SKM-1 treated with dmso at 0.1 percent for 144 hours (cell line): ENCODE data around the gene TMEM179.

Source experiments
- DNase-seq: peaks from one replicate; lab custom pipeline; 2025; ENCODE audit not compliant: unreplicated experiment; lab: John Stamatoyannopoulos, UW

TMEM179 gene

DNA sequence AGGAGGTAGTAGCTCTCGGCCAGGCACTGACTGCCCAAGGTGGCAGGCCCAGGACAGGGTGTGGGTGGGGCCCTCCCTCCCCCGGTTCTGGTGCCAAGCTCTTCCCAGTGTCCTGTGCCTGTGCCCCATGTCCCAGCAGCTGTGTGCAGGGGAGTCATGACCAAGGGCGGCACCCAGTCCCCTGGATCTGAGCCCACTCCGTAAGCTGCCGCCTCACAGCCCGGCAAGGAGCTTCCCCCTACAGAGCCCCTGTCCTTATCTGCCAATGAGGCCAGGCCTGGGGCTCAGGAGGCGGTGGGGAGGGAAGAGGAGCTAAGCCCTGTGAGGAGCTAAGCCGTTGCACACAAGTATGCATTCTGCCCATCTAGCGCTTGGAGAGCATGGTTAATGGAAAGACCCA, 30.6 kb downstream of the TMEM179 start:
- DNase-seq = no peak

DNA sequence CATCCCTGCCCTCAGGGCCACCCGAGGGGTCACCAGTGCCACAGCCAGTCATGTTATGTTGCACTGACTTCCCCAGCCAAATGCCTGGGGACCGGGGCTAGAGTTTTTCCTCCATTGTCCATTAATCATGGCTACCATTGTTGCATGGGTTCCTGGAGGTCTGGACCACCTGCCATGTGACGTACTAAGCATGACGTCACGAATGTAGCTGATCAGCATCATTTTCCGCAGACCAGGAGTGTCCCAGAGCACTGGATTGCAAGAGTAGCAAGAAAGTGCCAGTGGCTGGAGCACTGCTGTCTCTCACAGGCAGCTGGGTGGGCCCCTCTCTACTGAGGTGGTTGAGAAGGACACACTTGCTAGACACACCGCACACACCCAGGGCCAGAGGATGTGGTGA, 31.9 kb downstream of the TMEM179 start:
- no peak for DNase-seq

DNA sequence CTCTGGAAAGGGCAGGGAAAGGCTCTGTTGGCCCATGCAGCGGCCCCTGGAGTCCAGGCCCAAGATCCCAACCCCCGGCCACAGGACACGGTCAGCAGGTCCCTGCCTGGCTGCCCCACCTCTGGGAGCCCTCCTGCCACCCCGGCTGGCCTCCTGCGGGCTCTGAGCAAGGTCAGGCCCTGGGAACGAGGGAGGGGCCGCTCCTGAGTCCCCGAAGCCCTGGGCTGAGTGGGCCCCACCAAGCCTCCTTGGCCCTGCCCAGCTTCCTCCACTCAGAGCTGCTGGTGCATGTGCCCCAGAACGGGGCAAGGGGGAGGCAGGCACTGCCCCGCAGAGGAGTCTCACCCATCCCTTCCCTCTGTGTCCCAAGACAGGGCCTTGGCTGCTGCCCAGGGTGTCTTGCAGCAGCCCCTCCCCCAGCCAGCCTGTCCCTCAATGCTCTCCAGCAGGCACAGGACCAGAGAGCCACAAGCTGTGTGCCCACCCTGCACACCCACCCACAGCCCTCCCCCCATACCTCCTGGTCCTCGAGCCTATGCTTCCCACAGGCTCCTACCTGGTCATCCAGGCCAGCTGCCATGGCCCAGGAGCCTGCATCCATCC, 32.4 kb downstream of the TMEM179 start:
- DNase-seq = no peak

DNA sequence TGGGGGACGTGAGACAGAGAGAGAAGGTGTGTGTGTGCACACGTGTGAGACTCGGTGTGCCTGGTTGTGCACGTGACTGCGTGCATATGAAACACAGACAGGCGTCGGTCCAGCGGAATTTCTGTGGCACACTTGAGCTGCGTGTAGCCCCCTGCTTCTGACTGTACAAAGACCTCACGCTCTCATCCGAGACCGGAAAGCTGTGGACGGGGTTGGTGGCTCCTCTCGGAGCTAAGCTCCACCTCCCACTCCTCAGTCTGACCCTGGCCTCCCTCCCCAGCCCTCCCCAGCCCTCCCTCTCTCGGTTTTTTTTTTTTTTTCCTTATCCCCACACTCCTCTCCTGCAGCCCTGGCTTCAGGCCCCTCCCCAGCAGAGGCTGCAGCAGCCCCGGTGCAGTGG, 33.3 kb downstream of the TMEM179 start:
- no peak for DNase-seq

DNA sequence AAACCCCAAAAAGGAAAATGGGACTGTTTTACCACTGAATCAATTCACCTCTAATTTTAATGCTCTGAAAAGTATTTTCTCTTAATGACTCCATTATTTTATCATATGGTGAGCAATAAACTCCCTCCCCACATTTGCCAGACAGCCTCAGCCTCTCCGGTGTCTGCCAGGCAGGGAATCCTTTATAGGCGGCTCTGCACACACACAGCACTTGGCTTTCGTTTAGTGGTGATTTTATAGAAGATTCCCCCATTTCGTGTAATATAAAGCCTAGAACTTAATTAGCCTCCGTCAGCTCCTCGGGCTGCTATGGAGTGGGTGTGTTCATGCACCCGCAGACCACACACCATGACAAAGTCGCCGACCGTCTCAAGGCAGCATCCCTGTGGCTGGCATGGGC, 35.1 kb downstream of the TMEM179 start:
- DNase-seq = no peak

DNA sequence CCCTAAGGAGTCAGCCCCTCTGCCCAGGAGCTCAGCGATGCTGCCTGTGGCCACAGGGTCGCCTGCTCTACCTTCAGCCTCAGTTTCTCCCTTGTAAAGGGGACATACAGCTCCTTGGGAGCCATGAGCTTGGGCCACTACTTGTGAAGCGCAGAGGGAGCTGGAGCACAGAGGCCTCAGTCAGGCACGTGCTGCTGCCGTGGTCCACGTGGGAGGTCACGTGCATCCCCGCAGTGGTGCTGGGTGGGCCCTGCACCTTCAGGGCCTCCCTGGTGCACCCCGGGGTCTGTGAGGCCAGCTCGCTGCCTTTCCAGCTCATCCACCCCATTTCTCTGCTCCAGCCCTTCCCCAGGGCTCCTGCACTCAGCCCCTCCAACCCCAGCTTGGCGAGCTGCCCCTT, 36.0 kb downstream of the TMEM179 start:
- no peak for DNase-seq

DNA sequence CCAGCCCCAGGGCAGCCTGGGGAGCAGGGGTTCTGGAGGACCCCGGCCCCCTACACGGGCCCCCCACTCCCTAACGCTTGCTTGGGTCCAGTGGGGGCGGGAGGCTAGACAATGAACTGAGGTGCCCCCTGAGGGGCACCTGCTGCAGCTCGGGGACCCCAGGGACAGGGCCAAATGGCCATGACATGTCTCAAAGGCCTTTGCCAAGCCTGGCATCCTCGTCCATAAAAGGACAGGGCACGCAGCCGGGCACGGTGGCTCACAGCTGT, 36.7 kb downstream of the TMEM179 start:
- DNase-seq = no peak

DNA sequence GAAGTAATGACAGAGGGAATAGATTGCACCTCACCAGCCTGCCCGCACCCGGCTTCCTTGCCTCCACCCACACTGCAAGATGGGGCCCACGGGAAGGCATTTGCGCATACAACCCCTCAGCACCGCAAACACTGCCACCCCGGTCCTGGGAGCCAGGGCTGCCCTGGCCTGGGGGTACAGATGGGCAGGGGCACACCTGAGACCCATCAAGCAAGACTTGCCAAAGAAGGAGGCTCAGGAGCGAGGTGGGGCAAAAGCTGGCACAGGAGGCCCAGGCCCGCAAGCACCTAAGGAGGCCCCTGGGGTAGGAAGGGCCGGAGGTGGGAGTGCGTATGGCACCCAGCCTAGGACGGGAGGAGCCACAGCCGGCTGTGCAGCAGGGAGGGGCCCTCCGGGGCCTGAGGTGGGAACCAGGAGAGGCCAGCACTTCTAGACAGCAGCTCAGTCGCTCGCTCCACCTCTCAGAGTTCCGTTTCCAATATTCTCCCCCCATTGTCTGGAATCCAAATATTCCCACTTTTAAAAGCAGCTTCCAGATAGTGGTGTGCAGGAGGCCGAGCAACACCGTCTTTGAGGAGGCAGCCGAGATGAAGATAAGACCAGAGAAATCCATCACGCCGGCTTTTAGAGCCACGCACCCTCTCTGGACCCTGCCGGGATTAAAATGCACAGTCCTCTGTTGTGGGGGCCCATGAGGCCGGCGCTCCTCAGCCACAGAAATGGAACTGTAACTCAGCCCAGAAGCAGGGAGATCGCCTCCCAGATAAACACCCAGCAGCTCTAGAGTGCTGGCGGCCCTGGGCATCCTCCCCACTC, 37.2 kb downstream of the TMEM179 start:
- DNase-seq = no peak

DNA sequence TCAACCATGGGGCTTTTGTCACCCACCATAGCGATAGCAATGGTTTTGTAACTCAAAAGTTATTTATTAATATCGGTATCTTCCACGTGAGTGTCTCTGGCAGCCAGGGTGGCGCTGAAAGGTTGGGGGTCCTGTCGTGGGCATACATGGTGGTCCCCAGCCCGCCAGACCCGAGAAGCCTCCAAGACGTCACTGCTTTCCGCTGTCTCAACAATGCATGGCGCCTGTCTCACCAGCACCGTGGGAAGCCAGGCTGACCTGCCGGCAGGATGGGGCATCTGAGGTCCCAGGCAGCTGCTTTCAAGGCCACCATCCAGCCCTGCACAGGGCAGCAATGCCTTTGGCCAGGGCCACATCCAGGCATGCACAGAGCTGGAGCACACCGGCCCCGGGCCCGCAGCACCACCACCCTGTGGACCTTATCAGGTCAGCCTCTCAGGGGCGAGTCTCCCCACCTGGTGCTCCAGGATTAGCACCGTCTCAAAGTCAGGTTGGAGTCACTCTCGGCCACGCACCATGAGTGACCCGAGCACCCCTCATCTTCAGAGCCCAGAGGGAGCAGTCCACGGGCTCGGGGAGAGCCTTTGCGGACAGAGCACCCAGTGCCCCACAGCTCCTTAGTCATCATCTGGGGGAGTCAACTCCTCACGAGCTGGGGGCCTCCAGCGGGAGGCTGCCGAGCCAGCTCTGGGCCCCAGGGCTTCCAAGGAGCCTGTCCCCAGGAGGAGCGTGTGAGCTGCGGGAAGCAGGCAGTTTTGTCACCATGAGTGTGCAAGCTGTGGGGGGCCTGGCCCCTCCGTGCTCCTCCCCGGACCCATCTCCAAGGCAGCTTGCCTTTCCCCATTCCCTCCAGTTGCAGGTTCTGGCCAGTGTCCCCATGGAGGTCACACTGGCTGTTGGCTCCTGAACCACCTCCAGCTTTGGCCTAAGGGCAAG, 39.6 kb downstream of the TMEM179 start:
- DNase-seq = no peak

DNA sequence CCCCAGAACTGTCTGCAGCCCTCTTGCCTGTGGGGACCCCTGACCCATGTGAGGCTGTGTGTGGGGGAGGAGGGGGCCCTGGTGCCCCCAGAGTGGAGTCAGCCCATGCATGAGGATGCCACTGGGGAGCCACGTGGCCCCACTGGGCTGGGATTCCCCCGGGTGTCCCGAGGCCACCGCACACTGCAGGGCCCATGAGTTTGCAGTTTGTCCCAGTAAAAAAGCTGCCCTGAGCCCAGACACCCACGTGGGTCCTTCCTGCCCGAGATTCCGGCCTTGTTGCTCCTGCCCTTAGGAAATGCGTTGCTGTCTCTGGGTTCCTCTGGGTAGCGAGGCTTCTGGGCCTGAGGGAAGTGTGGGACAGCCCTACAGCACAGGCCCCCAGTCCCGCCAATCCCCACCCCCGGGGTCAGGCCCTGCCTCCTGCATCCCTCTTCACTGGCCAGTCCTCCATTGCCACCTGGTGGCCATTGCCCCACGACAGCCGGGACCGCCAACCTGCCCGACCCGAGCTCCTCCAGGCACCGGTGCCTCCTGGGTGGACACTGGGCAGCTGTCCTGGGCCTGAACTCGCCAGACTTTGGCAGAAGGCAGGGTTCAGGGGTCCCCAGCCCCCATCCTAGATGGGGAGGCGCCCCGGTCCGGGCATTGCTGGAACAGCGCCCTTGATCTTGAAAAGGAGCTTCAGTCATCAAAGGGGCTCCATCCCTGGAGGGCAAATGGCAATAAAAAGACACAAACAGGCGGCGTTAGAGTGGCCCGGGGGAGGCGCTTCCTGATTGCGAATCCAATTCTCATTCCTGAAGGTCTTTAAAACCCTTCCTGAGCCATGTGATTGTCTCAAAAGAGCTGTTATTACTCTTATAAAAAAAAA, 40.6 kb downstream of the TMEM179 start:
- no peak for DNase-seq

DNA sequence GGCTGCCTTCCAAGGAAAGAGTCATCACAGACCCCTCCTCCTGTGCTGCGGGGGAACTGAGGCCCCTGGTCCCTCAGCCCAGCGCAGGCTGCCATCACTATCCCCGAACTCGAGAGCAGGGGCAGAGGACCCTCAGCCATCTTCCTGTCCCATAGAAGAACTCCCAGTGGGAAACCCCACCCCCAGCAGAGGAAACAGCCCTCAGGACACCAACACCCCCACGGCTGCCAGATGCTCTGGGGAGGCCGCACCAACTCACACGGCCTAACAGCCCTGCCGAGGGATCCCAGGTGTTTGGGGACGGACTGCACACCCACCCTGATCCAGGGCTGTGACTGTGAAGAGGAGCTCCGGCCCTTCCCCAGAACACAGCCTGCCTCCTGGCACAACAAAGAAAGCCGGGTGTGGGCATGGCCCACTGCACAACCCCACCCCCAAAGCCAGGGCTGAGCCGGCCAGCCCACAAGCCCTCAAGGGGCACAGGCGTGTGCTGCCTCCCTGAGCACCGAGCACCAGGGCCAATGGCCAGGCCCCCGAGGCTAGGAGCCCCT, 41.3 kb downstream of the TMEM179 start:
- DNase-seq = no peak

DNA sequence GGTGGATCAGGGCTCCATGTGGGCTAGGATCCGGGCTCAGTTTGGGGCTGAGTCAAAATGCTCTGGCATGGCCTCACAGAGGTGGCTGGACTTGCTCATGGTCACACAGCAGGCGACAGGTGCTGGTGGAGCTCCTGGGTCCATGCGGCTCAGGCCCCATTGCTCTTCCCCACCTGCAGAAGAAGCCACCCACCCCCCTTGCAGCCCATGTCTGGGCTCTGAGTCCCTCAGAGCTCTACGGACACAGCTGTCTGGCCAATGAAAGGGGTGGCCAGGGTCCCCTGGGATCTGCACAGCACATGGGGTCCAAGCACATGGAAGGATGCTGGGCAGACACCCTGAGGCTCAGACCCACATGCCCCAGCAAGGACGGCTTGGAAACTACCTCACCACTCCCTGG, 42.0 kb downstream of the TMEM179 start:
- DNase-seq = no peak

DNA sequence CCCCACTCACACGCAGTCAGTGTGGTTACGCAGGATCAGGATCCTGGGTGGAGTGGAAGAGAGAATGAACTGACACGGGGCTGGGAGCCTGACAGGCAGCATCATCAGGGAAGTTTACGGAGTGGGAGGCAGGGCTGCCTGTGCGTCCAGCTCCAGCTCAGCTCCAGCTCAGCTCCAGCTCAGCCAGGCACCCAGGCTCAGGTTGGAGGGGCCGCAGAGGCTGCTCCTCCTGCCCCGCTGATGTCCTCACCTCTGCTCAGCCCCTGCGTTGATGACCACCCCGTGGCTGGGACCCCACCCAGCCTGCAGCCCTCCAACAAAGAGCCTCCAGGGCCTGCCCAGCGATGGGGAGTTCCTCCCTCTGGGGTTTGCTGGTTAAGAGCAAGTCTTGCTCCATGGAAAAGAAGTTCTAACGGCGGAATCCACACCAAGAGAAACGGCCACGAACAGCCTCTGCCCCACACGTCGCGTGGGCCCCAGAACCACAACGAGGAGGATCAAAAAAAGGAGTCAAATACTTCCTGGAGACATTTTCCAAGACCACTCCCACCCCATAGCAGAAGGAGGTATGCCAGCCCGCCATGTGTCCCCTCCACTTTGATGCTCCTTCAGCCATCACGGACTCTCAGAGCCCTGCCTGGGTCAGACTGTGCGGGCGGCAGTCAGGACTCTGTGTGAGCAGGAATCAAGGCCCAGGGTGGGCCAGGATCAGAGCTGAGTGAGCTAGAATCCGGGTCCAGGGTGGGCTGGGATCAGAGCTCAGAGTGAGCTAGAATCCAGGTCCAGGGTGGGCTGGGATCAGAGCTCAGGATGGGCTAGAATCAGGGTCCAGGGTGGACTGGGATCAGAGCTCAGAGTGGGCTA, 42.7 kb downstream of the TMEM179 start:
- no peak for DNase-seq

DNA sequence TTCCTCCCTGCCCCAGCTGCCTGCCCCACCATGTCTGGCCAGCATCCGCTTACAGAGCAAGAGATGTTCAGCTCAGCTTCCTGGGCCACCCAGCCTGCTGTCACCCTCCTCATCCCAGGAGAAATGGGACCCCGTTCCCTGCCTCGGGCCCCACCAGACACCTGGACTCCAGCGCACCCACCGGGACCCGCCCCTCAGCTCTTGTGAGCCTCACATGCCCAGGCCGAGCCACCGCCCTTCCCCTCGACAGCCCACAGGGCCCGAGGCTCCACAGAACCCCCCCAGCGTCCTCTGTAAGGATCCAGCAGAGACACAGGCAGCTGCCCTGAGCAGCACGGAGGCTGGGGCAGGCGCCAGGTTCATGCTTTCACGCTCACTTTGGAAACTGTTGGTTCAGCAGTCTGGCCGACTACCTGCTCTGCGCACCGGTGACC, 43.4 kb downstream of the TMEM179 start:
- DNase-seq = no peak

DNA sequence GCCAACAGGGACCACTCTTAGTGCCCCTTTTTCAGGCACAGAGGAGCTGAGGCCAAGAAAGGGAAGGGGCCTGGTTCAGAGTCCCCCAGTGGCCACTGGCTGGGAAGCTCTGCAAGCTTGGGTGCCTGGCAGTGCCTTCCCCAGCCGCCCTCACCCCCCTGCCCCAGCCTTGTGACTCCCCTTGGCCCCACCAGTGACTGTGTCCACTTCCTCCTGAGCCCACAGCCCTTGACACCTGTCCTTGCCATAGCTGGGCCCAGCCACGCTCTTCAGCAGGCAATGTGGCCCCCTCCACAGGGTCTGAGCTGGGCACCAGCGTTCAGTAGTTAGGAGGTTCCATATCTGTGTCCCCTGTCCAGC, 44.0 kb downstream of the TMEM179 start:
- DNase-seq = no peak

DNA sequence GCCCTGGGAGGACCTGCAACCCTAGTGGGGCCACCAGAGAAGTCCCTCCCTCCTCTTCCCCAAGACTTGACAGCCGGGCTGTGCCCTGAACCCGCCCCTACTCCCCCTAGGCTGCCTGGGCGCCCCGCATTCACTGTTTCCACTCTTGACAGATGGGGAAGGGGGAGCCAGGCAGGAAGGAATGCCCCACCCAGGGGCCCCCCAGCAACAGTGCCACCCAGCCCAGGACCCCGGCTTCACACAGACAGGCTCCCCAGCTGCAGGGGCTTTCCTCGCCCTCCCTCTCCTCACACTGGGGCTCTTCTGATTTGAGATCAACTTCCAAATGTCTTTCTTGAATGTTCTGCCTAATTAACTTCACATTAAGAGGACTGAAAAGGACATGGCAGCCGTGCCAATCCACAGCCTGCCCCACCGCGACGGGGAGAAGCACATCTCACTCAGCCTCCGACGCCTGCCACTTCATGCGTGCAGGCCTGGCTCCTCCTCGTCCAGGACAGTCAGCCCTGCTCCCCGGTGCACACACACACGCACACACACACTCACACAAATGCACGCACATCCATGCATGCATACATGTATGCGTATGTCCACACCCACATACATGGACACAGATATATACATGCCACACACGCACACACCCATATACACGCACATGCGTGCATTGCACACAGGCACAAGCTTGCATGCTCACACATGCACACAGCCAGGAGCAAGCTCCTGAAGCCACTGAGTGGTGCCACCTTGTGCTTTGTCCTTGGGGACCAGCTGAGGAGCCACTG, 44.6 kb downstream of the TMEM179 start:
- DNase-seq = no peak

DNA sequence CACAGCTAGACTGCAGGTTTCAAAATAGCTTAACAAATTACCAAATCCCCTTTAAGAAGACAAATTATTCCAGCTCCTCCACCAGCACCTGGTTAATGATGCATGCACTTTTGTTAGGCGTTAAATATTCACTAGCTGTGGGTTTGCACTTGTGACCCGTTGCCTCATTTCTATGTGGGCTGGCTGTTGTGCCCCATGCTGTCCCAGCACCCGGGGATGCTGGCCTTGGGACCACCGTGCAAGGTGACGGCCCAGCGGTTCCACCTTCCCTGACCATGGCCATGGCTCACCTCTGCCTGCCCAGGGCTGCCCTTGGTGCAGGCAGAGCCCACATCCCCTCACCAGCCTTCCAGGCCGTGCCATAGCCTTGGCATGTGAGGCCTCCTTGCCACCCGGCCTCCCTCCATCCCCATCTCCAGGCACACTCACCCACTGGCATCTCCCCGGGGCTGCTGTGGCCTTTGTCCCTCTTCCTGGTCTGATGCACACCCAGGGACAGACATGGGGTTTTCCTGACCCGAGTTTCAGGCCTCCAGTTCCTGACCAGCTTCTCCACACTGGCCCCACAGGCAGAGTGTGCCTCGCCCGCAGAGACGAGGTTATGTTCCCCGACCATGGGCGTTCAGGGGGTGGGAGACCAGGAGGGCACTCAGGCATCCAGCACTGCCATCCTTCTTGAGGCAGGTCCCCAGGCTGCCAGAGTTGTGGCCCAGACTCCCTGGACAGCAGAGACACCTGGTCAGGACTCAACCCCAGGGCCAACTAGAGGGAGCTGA, 45.4 kb downstream of the TMEM179 start:
- DNase-seq = no peak
